Adipocyte (in vitro differentiated cells): Measurements from ENCODE around the gene RSPO4.

Experiments
- DNase-seq: peaks from one replicate; pipeline ENCODE4 v3.0.0-alpha.2; 2015; ENCODE audit warnings: low read depth
- H3K27me3 ChIP-seq: replicated peaks from 2 replicates; pipeline ENCODE4 v1.7.0; 2013; ENCODE audit warnings: mild to moderate bottlenecking, low read length, moderate library complexity; ENCODE audit not compliant: control insufficient read depth, insufficient read depth
- H3K36me3 ChIP-seq: 2 replicates; pipeline ENCODE4 v1.7.0; 2013; ENCODE audit warnings: low read length, mild to moderate bottlenecking, moderate library complexity; ENCODE audit not compliant: control insufficient read depth, insufficient read depth, severe bottlenecking
- H3K4me1 ChIP-seq: 2 replicates; pipeline ENCODE4 v1.7.0; 2013; ENCODE audit warnings: mild to moderate bottlenecking, low read length, moderate library complexity; ENCODE audit not compliant: control insufficient read depth, insufficient read depth
- H3K4me3 ChIP-seq: 2 replicates; pipeline ENCODE4 v1.7.0; 2013; ENCODE audit warnings: mild to moderate bottlenecking, low read length, moderate library complexity
- H3K9ac ChIP-seq: 2 replicates; pipeline ENCODE4 v1.7.0; 2013; ENCODE audit warnings: mild to moderate bottlenecking, low read length, moderate library complexity
- H3K9me3 ChIP-seq: 2 replicates; pipeline ENCODE4 v1.7.0; 2013; ENCODE audit warnings: mild to moderate bottlenecking, low read length, moderate library complexity; ENCODE audit not compliant: control insufficient read depth

Gene RSPO4

GRCh38 chr20:1002682-1003561, 811 bp upstream of the RSPO4 start:
- H3K4me1 ChIP-seq = peaks cover 2% of the 10 kb centered on the region
- DNase-seq = no peak
- H3K27me3 ChIP-seq = peaks cover 42% of the 10 kb centered on the region
- H3K36me3 ChIP-seq = no peaks in the 10 kb centered on the region
- H3K4me3 ChIP-seq = no peak overlapping the region
- no peak overlapping the region for H3K9ac ChIP-seq
- peaks cover 6% of the 10 kb centered on the region for H3K9me3 ChIP-seq

DNA sequence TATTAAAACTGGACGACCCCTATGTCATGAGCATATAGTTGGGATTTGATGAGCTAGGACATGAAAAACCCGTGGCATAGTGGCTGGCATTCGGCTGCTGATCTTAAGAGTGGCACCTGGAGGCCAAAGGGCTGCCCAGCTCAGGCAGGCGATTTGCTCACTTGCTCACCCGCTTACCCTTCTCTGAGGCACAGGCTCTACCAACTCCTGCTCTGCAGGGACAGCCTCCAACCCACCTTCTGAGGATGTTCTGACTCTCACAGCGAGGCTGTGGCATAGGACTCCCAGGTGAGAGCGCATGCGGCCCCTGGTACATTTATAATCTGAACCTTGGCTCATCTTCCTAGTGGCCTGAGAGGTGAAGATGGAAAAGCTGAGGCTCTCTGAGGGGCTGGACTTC, 995 bp downstream of the RSPO4 start:
- H3K4me1 ChIP-seq = peaks cover 3% of the 10 kb centered on the region
- no peak for DNase-seq
- H3K9ac ChIP-seq = no peak overlapping the region
- peaks cover 6% of the 10 kb centered on the region for H3K9me3 ChIP-seq
- no peaks in the 10 kb centered on the region for H3K36me3 ChIP-seq
- H3K4me3 ChIP-seq = no peak overlapping the region
- H3K27me3 ChIP-seq = peaks cover 47% of the 10 kb centered on the region

GRCh38 chr20:998231-998830, 3.8 kb downstream of the RSPO4 start:
- Histone ChIP-seq H3K4me3 (no peak overlapping the region), H3K9ac (no peak overlapping the region), H3K27me3 (peaks cover 34% of the 10 kb centered on the region), H3K4me1 (peaks cover 3% of the 10 kb centered on the region), H3K9me3 (peaks cover 6% of the 10 kb centered on the region), H3K36me3 (no peaks in the 10 kb centered on the region)
- no peak for DNase-seq

GRCh38 chr20:997486-997885, 4.6 kb downstream of the RSPO4 start:
- H3K4me1 ChIP-seq = peaks cover 3% of the 10 kb centered on the region
- no peaks in the 10 kb centered on the region for H3K36me3 ChIP-seq
- no peak for DNase-seq
- peaks cover 37% of the 10 kb centered on the region for H3K27me3 ChIP-seq
- no peak overlapping the region for H3K9ac ChIP-seq
- no peak overlapping the region for H3K4me3 ChIP-seq
- peaks cover 6% of the 10 kb centered on the region for H3K9me3 ChIP-seq

DNA sequence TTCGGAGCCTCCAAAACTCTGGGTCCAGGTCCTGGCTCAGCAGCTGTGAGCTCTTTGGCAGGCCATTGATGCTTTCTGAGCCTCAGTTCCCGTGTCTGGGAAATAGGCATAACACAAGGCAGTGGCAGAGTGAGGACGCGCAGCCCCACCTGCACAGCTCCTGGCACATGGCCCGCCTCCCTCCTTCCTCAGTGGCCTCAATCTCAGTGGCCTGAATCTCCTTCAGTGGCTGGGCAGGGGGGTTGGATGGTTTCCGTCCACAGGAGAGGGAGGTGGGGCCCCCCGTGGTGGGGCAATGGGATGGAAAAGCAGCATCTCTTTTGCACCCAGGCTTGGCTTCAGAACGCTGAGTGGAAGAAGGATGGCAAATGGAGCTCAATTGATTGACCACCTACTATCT, 5.1 kb downstream of the RSPO4 start:
- no peak overlapping the region for H3K9ac ChIP-seq
- no peak for DNase-seq
- peaks cover 3% of the 10 kb centered on the region for H3K4me1 ChIP-seq
- peaks cover 40% of the 10 kb centered on the region for H3K27me3 ChIP-seq
- H3K9me3 ChIP-seq = peaks cover 6% of the 10 kb centered on the region
- no peak overlapping the region for H3K4me3 ChIP-seq
- H3K36me3 ChIP-seq = no peaks in the 10 kb centered on the region

GRCh38 chr20:995170-995569, 6.9 kb downstream of the RSPO4 start:
- Histone ChIP-seq H3K9me3 (no peaks in the 10 kb centered on the region), H3K9ac (no peak overlapping the region), H3K4me3 (no peak overlapping the region), H3K36me3 (no peaks in the 10 kb centered on the region), H3K27me3 (peaks cover 35% of the 10 kb centered on the region), H3K4me1 (peaks cover 3% of the 10 kb centered on the region)
- no peak for DNase-seq

- H3K4me1 ChIP-seq = peaks cover 1% of the 10 kb centered on the region
- no peak for DNase-seq
- H3K9me3 ChIP-seq = no peaks in the 10 kb centered on the region
- H3K36me3 ChIP-seq = no peaks in the 10 kb centered on the region
- peaks cover 42% of the 10 kb centered on the region for H3K27me3 ChIP-seq
- no peak overlapping the region for H3K9ac ChIP-seq
- no peak overlapping the region for H3K4me3 ChIP-seq
Observed at GRCh38 chr20:992801-993535, 9.1 kb downstream of the RSPO4 start.

DNA sequence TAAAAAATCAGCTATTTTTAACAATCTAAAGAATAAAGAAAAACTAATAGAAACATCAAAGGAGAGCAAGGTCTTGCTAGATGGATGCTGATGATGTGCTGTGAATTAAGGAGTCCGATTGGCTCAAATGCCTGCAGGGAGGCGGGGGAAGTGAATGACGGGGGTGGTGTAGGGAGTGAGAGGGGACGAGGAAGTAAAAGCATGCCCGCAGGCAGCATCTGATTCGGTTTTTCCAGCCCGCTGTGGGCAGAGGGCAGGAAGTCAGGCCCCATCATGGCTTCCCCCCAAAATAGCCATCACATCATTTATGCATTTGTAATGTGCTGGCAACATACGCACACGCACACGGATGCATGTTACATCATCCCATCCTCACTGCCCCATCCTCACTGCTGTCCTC, 10.3 kb downstream of the RSPO4 start:
- no peak overlapping the region for H3K9ac ChIP-seq
- H3K4me3 ChIP-seq = no peak overlapping the region
- no peaks in the 10 kb centered on the region for H3K4me1 ChIP-seq
- no peaks in the 10 kb centered on the region for H3K9me3 ChIP-seq
- H3K27me3 ChIP-seq = peaks cover 42% of the 10 kb centered on the region
- DNase-seq = no peak
- H3K36me3 ChIP-seq = no peaks in the 10 kb centered on the region

DNA sequence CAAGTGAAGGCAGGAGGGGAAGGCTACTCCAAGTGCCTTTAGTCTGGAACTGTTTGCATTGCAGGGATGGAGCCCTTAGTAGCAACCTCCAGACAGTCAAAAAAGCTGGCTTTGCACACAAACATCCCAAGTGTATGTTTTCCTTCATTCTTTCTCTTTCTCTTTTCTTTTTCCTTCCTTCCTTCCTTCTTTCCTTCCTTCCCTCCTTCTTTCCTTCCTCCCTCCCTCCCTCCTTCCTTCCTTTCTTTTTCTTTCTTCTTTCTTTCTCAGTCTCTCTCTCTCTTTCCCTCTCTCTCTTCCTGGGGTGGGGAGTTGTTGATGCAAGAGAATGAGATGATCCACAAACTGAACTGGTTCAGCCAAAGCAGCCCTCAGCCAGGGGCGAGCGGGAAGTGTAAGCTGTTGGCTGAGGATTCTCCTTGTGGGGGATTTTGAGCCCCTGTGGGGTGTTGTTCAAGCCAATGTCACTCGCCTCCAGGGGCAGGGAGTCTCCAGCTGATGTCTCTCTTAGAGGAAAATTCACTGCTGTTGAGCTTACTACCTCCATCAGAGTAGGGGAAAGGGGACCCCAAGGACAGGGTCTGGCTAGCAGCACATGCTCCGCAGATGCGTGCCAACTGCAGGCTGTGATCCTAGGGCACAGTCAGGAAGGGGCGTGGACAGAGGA, 11.7 kb downstream of the RSPO4 start:
- DNase-seq = no peak
- Histone ChIP-seq H3K27me3 (peaks cover 40% of the 10 kb centered on the region), H3K9me3 (no peaks in the 10 kb centered on the region), H3K4me3 (no peak overlapping the region), H3K4me1 (no peaks in the 10 kb centered on the region), H3K9ac (no peak overlapping the region), H3K36me3 (no peaks in the 10 kb centered on the region)

DNA sequence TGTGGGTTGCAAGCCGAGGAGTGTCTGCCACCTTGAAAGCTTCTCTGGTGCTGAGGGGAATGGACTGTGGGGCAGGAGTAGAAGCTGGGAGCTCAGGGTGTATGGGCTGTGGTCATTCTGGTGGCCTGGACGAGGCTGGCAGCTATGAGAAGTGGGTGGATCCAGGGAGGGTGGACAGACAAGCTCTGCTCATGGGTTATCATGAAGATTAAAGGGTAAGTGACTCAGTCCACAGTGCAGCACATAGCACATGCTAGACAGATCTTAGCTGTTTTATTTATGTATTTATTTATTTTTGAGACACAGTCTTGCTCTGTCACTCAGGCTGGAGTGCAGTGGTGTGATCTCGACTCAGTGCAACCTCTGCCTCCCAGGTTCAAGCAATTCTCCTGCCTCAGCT, 13.8 kb downstream of the RSPO4 start:
- Histone ChIP-seq H3K9ac (no peak overlapping the region), H3K36me3 (no peaks in the 10 kb centered on the region), H3K4me3 (no peak overlapping the region), H3K9me3 (no peaks in the 10 kb centered on the region), H3K4me1 (no peaks in the 10 kb centered on the region), H3K27me3 (peaks cover 42% of the 10 kb centered on the region)
- DNase-seq = no peak

- Histone ChIP-seq H3K9me3 (no peaks in the 10 kb centered on the region), H3K27me3 (peaks cover 43% of the 10 kb centered on the region), H3K36me3 (no peaks in the 10 kb centered on the region), H3K4me1 (no peaks in the 10 kb centered on the region), H3K4me3 (no peak overlapping the region), H3K9ac (no peak overlapping the region)
- no peak for DNase-seq
Observed at GRCh38 chr20:987677-988076, 14.4 kb downstream of the RSPO4 start.
